Tibial nerve (tissue), 4 donors: ENCODE results near the gene BMP4. TPM values are rescaled to one million over a fixed set of nuclear protein-coding genes. Genes with fewer than 3 reads are reported as not detected.

Experiments used
- DNase-seq, 2 donors: peaks; one replicate each; pipeline ENCODE4 v3.0.0-alpha.2; 2019; ENCODE audit warnings: low spot score in 2 of 2
- H3K27ac ChIP-seq, 4 donors: fragments of 200-600 bp; sonication (generic) in 3 of 4; one replicate each; pipeline ENCODE4 v1.5.1; 2017 to 2019; ENCODE audit warnings: mild to moderate bottlenecking in 1 of 4
- H3K27me3 ChIP-seq, 2 donors: fragments of 200-600 bp; sonication (generic) in 1 of 2; one replicate each; pipeline versions ENCODE4 v1.5.1 to v1.6.0; 2017 to 2019
- H3K36me3 ChIP-seq, 3 donors: fragments of 200-600 bp; sonication (generic); one replicate each; pipeline ENCODE4 v1.5.1; 2018 to 2019
- H3K4me1 ChIP-seq, 4 donors: fragments of 200-600 bp; sonication (generic) in 3 of 4; one replicate each; pipeline ENCODE4 v1.5.1; 2017 to 2019
- H3K4me3 ChIP-seq, 4 donors: fragments of 200-600 bp; sonication (generic) in 3 of 4; one replicate each; pipeline ENCODE4 v1.5.1; 2017 to 2019; ENCODE audit warnings: mild to moderate bottlenecking in 1 of 4, moderate library complexity in 1 of 4
- H3K9me3 ChIP-seq, 4 donors: fragments of 200-600 bp; sonication (generic) in 3 of 4; one replicate each; pipeline ENCODE4 v1.5.1; 2017 to 2019
- CTCF ChIP-seq, 5 experiments: fragments of 200-600 bp in 3 of 5; fragments of 450-650 bp in 2 of 5; sonication (generic) in 3 of 5; IDR thresholded peaks; one replicate each; pipeline ENCODE4 v1.5.1; 2016 to 2019; ENCODE audit warnings: antibody characterized with exemption in 5 of 5, mild to moderate bottlenecking in 3 of 5, moderate library complexity in 2 of 5
- EP300 ChIP-seq, 2 donors: sonication (generic); formaldehyde crosslinking; IDR thresholded peaks; one replicate each; pipeline ENCODE4 v1.6.1; 2017; ENCODE audit warnings: antibody characterized with exemption in 2 of 2, mild to moderate bottlenecking in 1 of 2
- POLR2A ChIP-seq, 2 donors: fragments of 450-650 bp; IDR thresholded peaks; one replicate each; pipeline ENCODE4 v1.6.1; 2017; ENCODE audit warnings: antibody characterized with exemption in 2 of 2, mild to moderate bottlenecking in 2 of 2, moderate library complexity in 2 of 2
- WGBS, 2 donors: methylation state at CpG; one replicate each; pipeline ENCODE4 v1.1.5; 2018; 5-methylcytosine and 5-hydroxymethylcytosine counted together
- total RNA-seq, 4 donors: library from RNA; depleted of rRNA; stranded (reverse); fragments of >200 nt; gene quantifications; one replicate each; pipeline ENCODE4 v1.1.0, GENCODE V29; 2016

BMP4 gene
- total RNA-seq, 4 donors from 2014 or later: 5.1 to 21.6 (median 14.8) TPM

- Histone ChIP-seq H3K9me3 (peaks cover 0 to 31% (median 2%) of the 10 kb centered on the region in 4 donors), H3K36me3 (no peaks in the 10 kb centered on the region), H3K27ac (no peak overlapping the region), H3K27me3 (no peaks in the 10 kb centered on the region), H3K4me1 (peaks cover 0 to 21% (median 0%) of the 10 kb centered on the region in 4 donors), H3K4me3 (no peak overlapping the region)
- DNase-seq: no peak
- TF ChIP-seq CTCF (IDR thresholded peaks at IDR 0.05) (no peak), POLR2A (IDR thresholded peaks at IDR 0.05) (no peak), EP300 (IDR thresholded peaks at IDR 0.05) (no peak)
Measured at GRCh38 chr14:53983112-53983511, 26.5 kb upstream of the BMP4 start.

GRCh38 chr14:53982546-53982945 lies 25.9 kb upstream of the BMP4 start:
- no peaks in the 10 kb centered on the region for H3K27me3 ChIP-seq
- peaks cover 0 to 23% (median 0%) of the 10 kb centered on the region in 4 donors for H3K4me1 ChIP-seq
- no peak for DNase-seq
- no peak for TF ChIP-seq EP300 (IDR thresholded peaks at IDR 0.05)
- no peak for TF ChIP-seq CTCF (IDR thresholded peaks at IDR 0.05)
- TF ChIP-seq POLR2A (IDR thresholded peaks at IDR 0.05): no peak
- H3K36me3 ChIP-seq: no peaks in the 10 kb centered on the region
- H3K4me3 ChIP-seq: no peak overlapping the region
- 74 to 78% methylated on average over 2 of the region's 2 CpGs for WGBS, 2 donors
- H3K9me3 ChIP-seq: peaks cover 0 to 31% (median 2%) of the 10 kb centered on the region in 4 donors
- no peak overlapping the region for H3K27ac ChIP-seq

GRCh38 chr14:53979747-53980642 lies 23.4 kb upstream of the BMP4 start:
- no peaks in the 10 kb centered on the region for H3K27me3 ChIP-seq
- H3K4me1 ChIP-seq: peaks cover 0 to 23% (median 0%) of the 10 kb centered on the region in 4 donors
- TF ChIP-seq EP300 (IDR thresholded peaks at IDR 0.05): peak in 1 of 2 donors; percentile 56
- no peak for TF ChIP-seq CTCF (IDR thresholded peaks at IDR 0.05)
- 70 to 73% methylated on average over 7 of the region's 7 CpGs for WGBS, 2 donors
- DNase-seq: peak; percentile 38 to 72
- H3K9me3 ChIP-seq: peaks cover 0 to 12% (median 0%) of the 10 kb centered on the region in 4 donors
- H3K27ac ChIP-seq: no peak overlapping the region
- H3K36me3 ChIP-seq: no peaks in the 10 kb centered on the region
- H3K4me3 ChIP-seq: no peak overlapping the region

GRCh38 chr14:53979113-53979681 lies 22.6 kb upstream of the BMP4 start:
- peaks cover 0 to 4% (median 0%) of the 10 kb centered on the region in 4 donors for H3K9me3 ChIP-seq
- no peaks in the 10 kb centered on the region for H3K27me3 ChIP-seq
- TF ChIP-seq POLR2A (IDR thresholded peaks at IDR 0.05) (no peak), CTCF (IDR thresholded peaks at IDR 0.05) (no peak)
- WGBS, 2 donors: 59 to 67% methylated on average over 4 of the region's 4 CpGs
- no peaks in the 10 kb centered on the region for H3K36me3 ChIP-seq
- no peak for DNase-seq
- no peak overlapping the region for H3K27ac ChIP-seq
- peaks cover 0 to 23% (median 0%) of the 10 kb centered on the region in 4 donors for H3K4me1 ChIP-seq
- H3K4me3 ChIP-seq: no peak overlapping the region

GRCh38 chr14:53978194-53978593 lies 21.6 kb upstream of the BMP4 start:
- no peak overlapping the region for H3K27ac ChIP-seq
- TF ChIP-seq CTCF (IDR thresholded peaks at IDR 0.05) (no peak), EP300 (IDR thresholded peaks at IDR 0.05) (no peak), POLR2A (IDR thresholded peaks at IDR 0.05) (no peak)
- no peaks in the 10 kb centered on the region for H3K27me3 ChIP-seq
- no peak for DNase-seq
- H3K4me1 ChIP-seq: peaks cover 0 to 23% (median 0%) of the 10 kb centered on the region in 4 donors
- WGBS, 2 donors: 49 to 65% methylated on average over 3 of the region's 3 CpGs
- no peaks in the 10 kb centered on the region for H3K36me3 ChIP-seq
- no peak overlapping the region for H3K4me3 ChIP-seq
- no peaks in the 10 kb centered on the region for H3K9me3 ChIP-seq
